MM.1S (cell line): ENCODE results near the gene KIAA0930.

Source experiments
- DNase-seq: peaks from one replicate; pipeline ENCODE4 v3.0.0-alpha.2; 2015
- H2AFZ ChIP-seq: fragments of 300-600 bp; sonication (generic); 2 replicates; pipeline ENCODE4 v1.6.0; 2016; ENCODE audit warnings: antibody characterized with exemption, low read length
- H3F3A ChIP-seq: fragments of 300-600 bp; sonication (generic); 2 replicates; pipeline ENCODE4 v1.6.1; 2016; ENCODE audit warnings: mild to moderate bottlenecking, antibody characterized with exemption, low read length, moderate library complexity, mixed read lengths; ENCODE audit not compliant: insufficient read depth
- H3K27ac ChIP-seq: fragments of 300-600 bp; sonication (generic); 2 replicates; pipeline ENCODE4 v1.5.1; 2016; ENCODE audit warnings: mild to moderate bottlenecking, low read length
- H3K27me3 ChIP-seq: fragments of 300-600 bp; sonication (generic); replicated peaks from 2 replicates; pipeline ENCODE4 v1.6.0; 2016; ENCODE audit warnings: low read length; ENCODE audit not compliant: insufficient read depth
- H3K36me3 ChIP-seq: fragments of 300-600 bp; sonication (generic); replicated peaks from 2 replicates; pipeline ENCODE4 v1.6.1; 2016; ENCODE audit warnings: mild to moderate bottlenecking, low read length, mixed read lengths; ENCODE audit not compliant: insufficient read depth
- H3K4me1 ChIP-seq: fragments of 300-600 bp; sonication (generic); 2 replicates; pipeline ENCODE4 v1.6.1; 2016; ENCODE audit warnings: low read length, mixed read lengths
- H3K4me2 ChIP-seq: fragments of 300-600 bp; sonication (generic); 2 replicates; pipeline ENCODE4 v1.6.0; 2016; ENCODE audit warnings: low read depth, low read length
- H3K4me3 ChIP-seq: fragments of 300-600 bp; sonication (generic); 2 replicates; pipeline ENCODE4 v1.5.1; 2016; ENCODE audit warnings: low read length, mixed read lengths
- H3K79me2 ChIP-seq: fragments of 300-600 bp; sonication (generic); 2 replicates; pipeline ENCODE4 v1.6.1; 2016; ENCODE audit warnings: mixed run types, low read length, mixed read lengths
- H3K9ac ChIP-seq: fragments of 300-600 bp; sonication (generic); 2 replicates; pipeline ENCODE4 v1.6.1; 2016; ENCODE audit warnings: low read length, mixed read lengths
- H3K9me2 ChIP-seq: fragments of 300-600 bp; sonication (generic); replicated peaks from 2 replicates; pipeline ENCODE4 v1.6.1; 2016; ENCODE audit warnings: mild to moderate bottlenecking, low read length, mixed read lengths; ENCODE audit not compliant: insufficient read depth
- H3K9me3 ChIP-seq: fragments of 300-600 bp; sonication (generic); replicated peaks from 2 replicates; pipeline ENCODE4 v1.6.1; 2016; ENCODE audit warnings: mild to moderate bottlenecking, low read length, mixed read lengths; ENCODE audit not compliant: insufficient read depth
- H4K20me1 ChIP-seq: fragments of 300-600 bp; sonication (generic); 2 replicates; pipeline ENCODE4 v1.6.1; 2016; ENCODE audit warnings: mild to moderate bottlenecking, low read length, moderate library complexity, mixed read lengths; ENCODE audit not compliant: insufficient read depth
- CTCF ChIP-seq: fragments of 300-600 bp; sonication (generic); IDR thresholded peaks from 2 replicates; pipeline ENCODE4 v1.5.1; 2016; ENCODE audit warnings: antibody characterized with exemption, low read length, mixed read lengths
- EZH2 ChIP-seq: fragments of 300-600 bp; sonication (generic); optimal IDR thresholded peaks from 2 replicates; pipeline ENCODE3; 2017; ENCODE audit warnings: low read depth, mild to moderate bottlenecking, antibody characterized with exemption, low read length, mixed read lengths
- EZH2phosphoT487 ChIP-seq: fragments of 300-600 bp; sonication (generic); IDR thresholded peaks from 2 replicates; pipeline ENCODE4 v1.6.1; 2018; ENCODE audit warnings: antibody characterized with exemption, low read length

The KIAA0930 gene

GRCh38 chr22:45172881-45173585 is 67.7 kb downstream of the KIAA0930 start:
- TF ChIP-seq CTCF (no peak), EZH2 (no peak)
- peaks cover 17% of the 10 kb centered on the region; the same call in 1 of the 2 replicates for H4K20me1 ChIP-seq
- H3K9me3 ChIP-seq, result no peaks in the 10 kb centered on the region

GRCh38 chr22:45171830-45172229 is 68.9 kb downstream of the KIAA0930 start:
- TF ChIP-seq EZH2phosphoT487, result no peak
- TF ChIP-seq EZH2, result no peak
- no peak for TF ChIP-seq CTCF
- H3K79me2 ChIP-seq, result peaks cover 99% of the 10 kb centered on the region
- H3K27ac ChIP-seq, result no peak overlapping the region
- no peaks in the 10 kb centered on the region for H3K9me3 ChIP-seq
- H3K9me2 ChIP-seq, result no peaks in the 10 kb centered on the region
- no peaks in the 10 kb centered on the region for H3K27me3 ChIP-seq
- H3K4me3 ChIP-seq, result no peak overlapping the region
- H3K36me3 ChIP-seq, result peaks cover 32% of the 10 kb centered on the region; the same call in 1 of the 2 replicates
- H4K20me1 ChIP-seq, result peaks cover 26% of the 10 kb centered on the region; the same call in 1 of the 2 replicates
- no peak overlapping the region for H3K9ac ChIP-seq
- no peak overlapping the region for H2AFZ ChIP-seq
- no peaks in the 10 kb centered on the region; the same call in 1 of the 2 replicates for H3F3A ChIP-seq
- no peak for DNase-seq
- 0 out of 2 replicates have a peak, but pooled peaks cover 5% of the 10 kb centered on the region for H3K4me1 ChIP-seq
- H3K4me2 ChIP-seq, result no peak overlapping the region

More at GRCh38 chr22:45172881-45173585, 67.7 kb downstream of the KIAA0930 start:
- no peaks in the 10 kb centered on the region; the same call in 1 of the 2 replicates for H3F3A ChIP-seq
- 0 out of 2 replicates have a peak, but pooled peaks cover 5% of the 10 kb centered on the region for H3K4me1 ChIP-seq
- DNase-seq, result no peak
- H3K9me2 ChIP-seq, result no peaks in the 10 kb centered on the region
- no peak overlapping the region for H3K4me3 ChIP-seq
- no peak overlapping the region for H3K4me2 ChIP-seq
- H3K79me2 ChIP-seq, result peaks cover 99% of the 10 kb centered on the region
- no peak overlapping the region for H2AFZ ChIP-seq
- H3K36me3 ChIP-seq, result peaks cover 30% of the 10 kb centered on the region
- no peaks in the 10 kb centered on the region for H3K27me3 ChIP-seq
- H3K9ac ChIP-seq, result no peak overlapping the region
- H3K27ac ChIP-seq, result no peak overlapping the region

- peaks cover 27% of the 10 kb centered on the region; the same call in 1 of the 2 replicates for H4K20me1 ChIP-seq
These were observed 70.9 kb downstream of the KIAA0930 start for GRCh38 chr22:45169591-45170466.

More at GRCh38 chr22:45169591-45170466, 70.9 kb downstream of the KIAA0930 start:
- Histone ChIP-seq H3K27me3 (no peaks in the 10 kb centered on the region), H3K4me2 (no peak overlapping the region; the same call in 1 of the 2 replicates), H3K4me3 (no peak overlapping the region), H3K9ac (no peak overlapping the region), H3K36me3 (peaks cover 24% of the 10 kb centered on the region; the same call in 1 of the 2 replicates), H3K79me2 (peaks cover 99% of the 10 kb centered on the region), H3K4me1 (peaks cover 13% of the 10 kb centered on the region; the same call in 1 of the 2 replicates), H3F3A (no peaks in the 10 kb centered on the region; the same call in 1 of the 2 replicates), H3K9me2 (no peaks in the 10 kb centered on the region), H3K27ac (peak overlapping the region; percentile 3; the same call in 1 of the 2 replicates), H2AFZ (no peak overlapping the region), H3K9me3 (no peaks in the 10 kb centered on the region)
- TF ChIP-seq CTCF, result no peak
- no peak for TF ChIP-seq EZH2
- TF ChIP-seq EZH2phosphoT487, result no peak
- DNase-seq, result peak; percentile 39
